DMS79 treated with DMSO at 0.1 percent for 48 hours (cell line): ENCODE results near the gene GAB3.

Experiments
- DNase-seq: peaks from one replicate; lab custom pipeline; 2025; lab: John Stamatoyannopoulos, UW

Gene GAB3, protein sequence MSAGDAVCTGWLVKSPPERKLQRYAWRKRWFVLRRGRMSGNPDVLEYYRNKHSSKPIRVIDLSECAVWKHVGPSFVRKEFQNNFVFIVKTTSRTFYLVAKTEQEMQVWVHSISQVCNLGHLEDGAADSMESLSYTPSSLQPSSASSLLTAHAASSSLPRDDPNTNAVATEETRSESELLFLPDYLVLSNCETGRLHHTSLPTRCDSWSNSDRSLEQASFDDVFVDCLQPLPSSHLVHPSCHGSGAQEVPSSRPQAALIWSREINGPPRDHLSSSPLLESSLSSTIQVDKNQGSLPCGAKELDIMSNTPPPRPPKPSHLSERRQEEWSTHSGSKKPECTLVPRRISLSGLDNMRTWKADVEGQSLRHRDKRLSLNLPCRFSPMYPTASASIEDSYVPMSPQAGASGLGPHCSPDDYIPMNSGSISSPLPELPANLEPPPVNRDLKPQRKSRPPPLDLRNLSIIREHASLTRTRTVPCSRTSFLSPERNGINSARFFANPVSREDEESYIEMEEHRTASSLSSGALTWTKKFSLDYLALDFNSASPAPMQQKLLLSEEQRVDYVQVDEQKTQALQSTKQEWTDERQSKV

DNA sequence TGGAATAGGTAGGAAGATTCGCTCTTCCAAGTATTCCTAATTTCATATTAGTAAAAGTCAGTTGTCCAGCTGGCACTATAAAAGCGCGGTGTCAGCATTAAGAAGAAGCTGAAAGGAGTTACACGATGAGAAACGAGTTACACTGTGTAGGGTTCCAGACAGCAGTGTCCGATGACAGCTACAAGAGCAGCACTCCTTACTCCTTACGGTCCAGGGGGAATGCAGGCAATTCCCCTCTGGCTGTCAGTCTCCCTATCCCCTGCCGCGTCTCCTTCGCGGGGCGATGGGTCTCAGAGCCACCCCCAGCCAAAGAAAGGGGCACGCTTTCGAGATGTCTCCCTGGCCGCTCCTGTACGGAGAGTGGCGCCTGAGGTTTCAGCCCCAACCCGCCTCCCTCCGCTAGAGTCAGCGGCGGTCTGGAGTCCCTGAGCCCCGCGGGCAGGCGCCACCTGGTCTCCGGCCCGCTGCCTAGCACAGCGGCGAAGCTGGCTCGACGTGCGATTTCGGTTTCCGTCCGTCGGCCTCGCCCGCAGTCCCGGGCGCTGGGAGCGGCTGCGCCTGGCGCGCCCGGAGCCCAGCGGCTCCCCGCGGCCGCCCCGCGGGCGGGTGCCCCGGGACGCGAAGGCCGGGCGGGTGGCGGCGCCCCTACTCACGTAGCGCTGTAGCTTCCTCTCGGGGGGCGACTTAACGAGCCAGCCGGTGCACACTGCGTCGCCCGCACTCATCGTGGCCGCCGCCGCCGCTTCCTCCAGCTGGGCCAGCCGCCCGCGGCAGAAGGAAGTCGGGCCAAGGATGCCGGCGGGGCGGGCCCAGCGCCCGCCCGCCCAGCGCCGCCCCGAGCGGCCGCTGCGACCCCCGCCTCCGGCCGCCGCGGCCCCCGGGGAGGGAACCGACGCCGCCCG, at the start of gene GAB3:
GAB3 (minus strand) TSS at position 777 of the 902 bp plus-strand sequence; CDS start at position 725, 52 bp downstream.
- peak; percentile 23 for DNase-seq

DNA sequence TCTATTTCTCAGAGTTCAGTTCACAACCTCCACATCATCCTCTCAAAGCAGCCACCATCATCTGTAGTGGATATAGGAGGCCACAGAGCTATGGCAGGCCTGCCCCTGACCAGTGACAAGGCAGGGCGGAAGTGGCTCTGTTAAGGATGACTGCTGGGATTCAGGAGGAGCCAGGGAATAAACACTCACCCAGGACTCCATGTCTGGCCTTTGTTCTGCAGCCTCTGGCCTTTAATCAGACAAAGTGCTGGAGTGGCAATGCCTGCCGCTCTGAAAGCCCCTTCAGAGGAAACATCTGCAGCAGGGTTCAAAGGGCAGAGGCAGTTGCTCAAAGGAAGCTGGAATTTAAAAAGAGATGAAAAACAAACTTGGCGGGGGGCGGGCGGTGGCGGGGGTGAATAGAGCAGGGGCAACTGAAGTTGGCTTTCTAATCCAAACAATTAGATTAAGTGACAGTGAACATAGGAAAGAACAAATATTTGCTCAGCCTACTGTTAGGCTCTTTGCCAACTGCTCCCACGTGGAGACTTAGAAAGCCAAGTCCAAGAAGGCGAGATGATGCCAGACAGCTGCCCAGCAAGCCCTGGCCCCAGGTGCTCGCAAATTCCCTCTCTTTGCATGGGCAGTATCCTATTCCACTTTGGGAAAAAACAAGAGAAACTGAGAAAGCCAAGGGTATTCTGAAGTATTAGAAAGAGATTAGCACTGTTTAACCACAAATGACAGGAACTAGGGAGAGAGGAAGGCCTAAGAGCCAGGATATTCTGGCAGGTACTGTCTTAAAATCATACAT, 48.9 kb upstream of the GAB3 start:
- peak; percentile 72 for DNase-seq

DNA sequence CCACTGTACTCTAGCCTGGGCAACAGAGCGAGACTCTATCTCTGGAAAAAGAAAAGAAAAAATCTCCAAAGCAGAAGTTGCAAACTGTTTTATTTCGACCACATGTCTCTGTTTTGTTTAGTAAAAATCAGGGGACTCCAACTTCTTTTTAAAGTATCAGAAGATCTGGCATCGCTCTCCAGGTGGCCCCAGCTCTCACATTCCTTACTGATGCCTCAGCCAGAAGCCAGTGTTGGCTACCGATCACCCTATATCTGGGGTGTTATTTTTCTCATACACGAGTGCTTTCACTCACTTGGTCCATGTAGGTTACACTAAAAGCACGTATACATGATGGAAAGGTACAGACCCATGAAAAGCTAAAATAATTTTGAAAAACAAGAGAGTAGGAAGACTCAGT, 46.1 kb upstream of the GAB3 start:
- DNase-seq: no peak

DNA sequence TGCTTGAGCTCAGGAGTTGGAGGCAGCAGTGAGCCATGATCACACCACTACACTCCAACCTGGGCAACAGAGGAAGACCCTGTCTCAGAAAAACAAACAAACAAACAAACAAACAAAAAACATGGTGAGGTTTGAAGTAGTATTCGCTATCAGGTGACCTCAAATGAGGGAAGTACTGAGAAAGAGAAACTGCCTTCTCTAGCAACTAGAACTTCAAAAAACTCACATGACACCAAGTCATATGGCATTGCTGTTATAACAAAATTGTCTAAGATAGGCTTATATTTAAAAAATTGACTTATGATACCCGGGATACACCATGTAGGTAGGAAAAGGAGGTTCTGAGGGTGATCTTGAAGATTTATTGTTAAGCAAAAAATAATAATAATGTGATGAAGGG, 44.1 kb upstream of the GAB3 start:
- DNase-seq: no peak

DNA sequence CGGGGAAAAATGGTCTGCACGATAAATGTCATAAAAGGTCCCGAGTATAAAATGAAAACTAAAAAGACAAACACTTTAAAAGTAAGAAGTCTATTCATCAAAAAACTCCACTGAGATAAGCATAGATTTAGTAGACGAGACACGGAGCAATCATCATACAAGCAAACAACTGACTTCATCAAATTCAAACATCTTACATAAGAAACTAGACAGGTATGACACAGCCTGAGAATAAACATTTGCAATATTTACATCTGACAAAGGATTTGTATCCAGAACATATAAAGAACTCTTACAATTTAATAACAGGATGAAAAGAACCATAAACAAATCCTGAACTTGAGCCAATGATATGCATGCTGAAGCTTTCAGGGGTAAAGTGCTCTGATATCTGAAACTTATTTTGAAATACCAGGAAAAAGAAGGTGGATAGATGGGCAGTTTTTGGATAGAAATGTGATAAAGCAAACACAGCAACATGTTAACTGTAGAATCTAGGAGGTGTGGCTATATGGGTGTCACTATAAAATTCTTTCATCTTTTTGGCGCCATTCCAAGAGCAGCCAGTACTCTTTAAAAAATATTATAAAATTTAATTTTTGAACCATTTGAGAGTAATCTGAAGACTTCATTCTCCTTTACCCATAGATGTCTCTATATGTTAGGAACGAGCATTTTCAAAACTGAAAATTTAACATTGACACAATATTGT, 42.4 kb upstream of the GAB3 start:
- DNase-seq: no peak

DNA sequence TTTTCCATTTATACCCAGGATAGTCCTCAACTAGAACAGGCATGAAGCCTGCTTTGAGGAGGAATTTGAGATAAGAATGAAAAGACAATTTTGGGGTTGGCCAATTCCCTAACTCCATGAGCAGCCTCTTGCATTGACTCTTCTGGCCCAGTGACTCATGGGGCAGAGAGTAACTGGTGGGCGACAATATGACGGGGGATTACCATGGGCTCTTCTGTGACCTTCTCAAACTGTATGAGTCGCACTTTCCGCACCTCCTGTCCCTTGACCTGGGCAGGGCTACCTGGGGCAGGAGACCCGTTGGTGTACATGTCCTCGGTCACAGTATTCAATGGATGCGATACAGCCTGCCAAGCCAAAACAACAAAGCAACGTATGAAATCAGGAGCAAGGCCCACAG, 41.1 kb upstream of the GAB3 start:
- no peak for DNase-seq

DNA sequence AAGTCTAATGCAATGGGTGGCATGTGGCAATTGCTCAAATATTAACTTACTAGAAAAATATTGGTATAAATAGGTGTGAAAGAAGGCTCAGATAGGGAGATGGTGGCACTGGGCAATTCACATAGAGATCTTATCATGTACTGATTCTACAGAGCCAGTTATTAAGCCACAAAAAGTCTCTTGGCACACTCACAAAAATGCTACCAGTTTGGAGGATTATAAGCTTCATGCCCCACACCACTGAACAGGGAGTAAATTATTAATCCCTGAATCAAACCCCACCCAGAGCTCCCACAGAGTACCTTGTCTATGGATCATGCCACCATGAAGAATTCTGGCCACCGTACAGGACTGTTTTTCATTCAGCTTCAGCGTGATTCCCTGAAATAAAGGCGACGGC, 40.6 kb upstream of the GAB3 start:
- DNase-seq: no peak

DNA sequence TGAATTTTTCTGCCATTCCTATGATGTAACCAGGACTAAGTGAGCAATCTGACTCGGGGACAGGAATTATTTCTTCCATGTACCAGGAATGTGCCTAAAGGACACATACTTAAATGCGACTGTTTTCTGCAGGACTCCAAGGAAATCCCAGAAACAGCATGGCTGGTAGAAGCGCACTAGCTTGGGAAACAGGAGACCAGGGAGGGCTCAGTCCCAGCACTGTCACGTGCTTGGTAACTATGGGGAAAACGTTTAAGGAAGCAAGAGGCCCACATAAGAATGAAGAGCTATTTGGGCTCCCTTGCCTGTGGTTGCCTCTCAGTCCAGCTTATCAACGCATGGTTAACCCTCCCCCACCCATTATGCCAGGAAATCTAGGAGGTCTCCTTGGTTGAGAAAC, 34.8 kb upstream of the GAB3 start:
- no peak for DNase-seq

DNA sequence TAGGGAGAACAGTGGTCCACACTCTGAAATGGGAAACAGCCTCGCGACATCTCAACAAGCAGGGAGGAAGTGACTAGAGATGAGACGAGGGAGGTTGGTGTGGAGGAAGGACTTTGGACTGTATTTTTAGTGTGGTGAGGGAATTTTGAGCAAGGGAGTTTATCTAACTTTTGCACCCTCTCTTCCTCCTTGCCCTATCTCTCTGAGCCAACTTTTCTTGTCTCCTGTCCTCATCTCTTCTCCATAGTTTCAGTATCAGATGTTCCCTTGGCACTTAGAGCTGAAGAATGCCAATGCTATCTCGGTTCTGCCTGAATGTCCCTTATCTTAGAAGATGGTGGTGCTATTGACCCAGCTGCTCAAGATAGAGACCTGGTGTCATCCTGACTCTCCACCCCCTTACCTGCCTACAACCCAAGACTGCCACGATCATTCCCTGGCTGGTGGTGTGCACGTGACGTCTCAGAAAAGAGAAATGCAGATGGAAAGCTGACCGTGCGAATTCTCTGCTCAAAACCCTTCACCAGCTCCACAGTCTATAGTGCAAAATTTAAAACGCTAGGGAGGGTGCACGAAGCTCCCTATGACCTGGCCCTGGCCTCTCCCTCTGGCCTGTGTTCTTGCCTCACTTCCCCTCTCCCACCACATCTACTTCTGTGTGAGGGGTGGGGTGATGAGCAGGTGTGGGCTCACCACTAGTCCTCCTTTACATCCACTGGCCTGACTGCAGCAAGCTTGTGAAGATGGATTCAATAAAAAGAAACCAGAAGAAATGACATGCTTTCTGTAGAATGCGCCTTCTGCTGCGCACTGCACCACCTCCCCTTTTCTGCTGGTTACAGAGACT, 33.5 kb upstream of the GAB3 start:
- DNase-seq: no peak

DNA sequence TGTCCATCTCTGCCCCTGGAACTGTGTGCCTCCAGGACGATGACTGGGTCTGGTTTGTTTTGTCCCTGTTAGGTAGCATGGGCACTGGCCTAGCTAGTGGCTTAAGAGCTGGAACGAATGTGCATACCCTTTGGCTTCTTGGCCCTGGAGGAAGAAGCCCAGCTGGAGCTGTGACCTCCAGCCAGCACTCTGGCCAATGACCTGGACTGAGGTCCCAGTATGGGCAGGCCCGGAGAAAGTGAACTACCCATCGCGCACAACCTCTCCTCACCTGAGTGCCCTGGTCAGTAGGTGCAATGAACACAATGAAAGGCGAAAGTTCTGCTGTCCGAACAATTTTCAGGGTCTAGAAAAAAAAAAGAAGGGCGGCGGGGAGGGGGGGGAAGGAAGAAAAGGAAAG, 30.1 kb upstream of the GAB3 start:
- no peak for DNase-seq

DNA sequence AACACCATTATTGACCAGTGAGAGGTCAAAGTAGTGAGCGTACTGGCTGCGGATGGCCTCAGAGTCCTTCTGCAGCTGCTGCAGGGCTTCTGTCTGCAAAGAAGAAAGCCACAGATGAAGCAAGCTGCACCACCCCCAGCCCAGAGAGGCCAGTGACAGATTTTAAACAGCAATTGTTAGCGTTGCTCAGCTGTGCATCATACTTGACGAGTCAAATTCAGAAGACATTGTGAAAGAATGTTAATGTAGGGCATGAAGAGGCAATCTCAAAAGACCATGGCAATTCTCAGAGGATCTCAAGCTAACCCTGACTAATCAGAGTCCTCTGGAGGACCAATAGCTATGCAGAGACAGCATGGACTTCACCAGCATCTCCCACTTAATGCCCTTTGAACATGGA, 28.4 kb upstream of the GAB3 start:
- no peak for DNase-seq

DNA sequence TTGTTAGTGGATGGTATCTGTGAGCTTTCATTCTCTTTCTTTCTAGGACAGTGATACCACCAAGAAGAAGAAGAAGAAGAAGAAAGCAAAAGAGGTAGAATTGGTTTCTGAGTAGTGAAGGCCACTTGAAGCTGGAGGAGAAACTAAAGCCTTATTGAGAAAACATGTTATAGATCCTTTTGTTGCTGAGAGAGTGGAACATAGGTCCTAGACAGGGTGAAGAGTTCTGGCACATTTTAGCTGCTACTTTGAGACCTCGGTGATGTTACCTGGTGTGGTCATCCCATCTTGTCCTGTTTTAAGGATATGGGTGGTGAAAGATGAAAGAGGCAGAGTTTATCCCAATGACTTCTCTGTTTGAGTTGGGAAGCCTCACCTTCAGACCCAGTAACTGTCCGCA, 25.9 kb upstream of the GAB3 start:
- DNase-seq: no peak

DNA sequence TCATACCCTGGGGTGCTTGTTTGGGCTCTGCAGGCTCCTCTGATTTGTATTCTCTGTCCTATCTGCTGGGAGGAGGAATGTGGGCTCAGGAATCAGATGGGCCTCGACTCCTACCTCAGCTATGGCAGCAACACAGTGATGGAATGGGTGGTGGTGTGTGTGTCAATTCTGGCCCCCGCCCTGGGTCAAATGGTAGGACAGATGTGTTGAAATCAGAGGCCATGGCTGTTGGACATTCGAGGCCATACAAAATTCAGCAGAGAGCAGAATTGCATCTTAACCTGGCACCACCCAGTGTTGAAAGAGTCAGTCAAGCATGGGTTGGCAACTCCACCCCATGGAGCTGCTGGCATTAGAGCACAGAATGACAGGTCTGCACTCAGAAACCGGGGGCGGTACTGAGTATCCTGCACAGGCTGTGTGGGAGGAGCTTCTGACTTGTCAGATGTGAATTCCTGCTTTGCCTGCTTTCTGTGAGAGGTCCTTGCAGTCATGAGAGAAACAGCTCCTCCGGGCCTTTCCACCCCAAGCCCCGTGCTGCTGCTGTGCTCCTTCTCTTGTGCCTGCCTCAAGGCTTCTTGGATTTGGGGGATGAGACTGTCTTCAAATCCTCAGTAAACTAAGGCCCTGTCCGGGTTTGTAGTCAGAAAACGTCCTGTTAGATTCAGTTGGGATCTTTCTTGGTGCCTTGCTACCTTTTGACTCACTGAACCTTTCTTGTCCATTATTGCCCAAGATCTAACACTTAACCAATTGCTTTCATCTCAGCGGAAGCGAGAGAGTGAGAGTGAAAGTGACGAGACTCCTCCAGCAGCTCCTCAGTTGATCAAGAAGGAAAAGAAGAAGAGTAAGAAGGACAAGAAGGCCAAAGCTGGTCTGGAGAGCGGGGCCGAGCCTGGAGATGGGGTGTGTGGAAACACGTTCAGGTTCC, 24.8 kb upstream of the GAB3 start:
- DNase-seq: no peak

DNA sequence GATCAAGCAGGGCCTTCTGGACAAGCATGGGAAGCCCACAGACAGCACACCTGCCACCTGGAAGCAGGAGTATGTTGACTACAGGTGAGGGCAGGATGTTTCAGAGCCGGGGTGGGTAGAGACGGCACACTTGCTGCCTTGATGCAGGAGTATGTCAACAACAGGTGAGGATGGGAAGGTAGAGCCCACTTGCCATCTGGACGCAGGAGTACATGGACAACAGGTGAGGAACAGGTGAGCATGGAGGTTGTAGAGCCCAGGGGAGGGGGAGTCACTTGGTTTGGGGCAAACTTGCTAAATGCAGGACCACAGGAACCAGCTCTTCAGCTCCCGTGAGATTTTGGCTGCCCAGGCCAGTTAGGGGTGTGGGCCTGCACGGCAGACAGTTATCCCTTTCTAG, 23.7 kb upstream of the GAB3 start:
- DNase-seq: no peak

DNA sequence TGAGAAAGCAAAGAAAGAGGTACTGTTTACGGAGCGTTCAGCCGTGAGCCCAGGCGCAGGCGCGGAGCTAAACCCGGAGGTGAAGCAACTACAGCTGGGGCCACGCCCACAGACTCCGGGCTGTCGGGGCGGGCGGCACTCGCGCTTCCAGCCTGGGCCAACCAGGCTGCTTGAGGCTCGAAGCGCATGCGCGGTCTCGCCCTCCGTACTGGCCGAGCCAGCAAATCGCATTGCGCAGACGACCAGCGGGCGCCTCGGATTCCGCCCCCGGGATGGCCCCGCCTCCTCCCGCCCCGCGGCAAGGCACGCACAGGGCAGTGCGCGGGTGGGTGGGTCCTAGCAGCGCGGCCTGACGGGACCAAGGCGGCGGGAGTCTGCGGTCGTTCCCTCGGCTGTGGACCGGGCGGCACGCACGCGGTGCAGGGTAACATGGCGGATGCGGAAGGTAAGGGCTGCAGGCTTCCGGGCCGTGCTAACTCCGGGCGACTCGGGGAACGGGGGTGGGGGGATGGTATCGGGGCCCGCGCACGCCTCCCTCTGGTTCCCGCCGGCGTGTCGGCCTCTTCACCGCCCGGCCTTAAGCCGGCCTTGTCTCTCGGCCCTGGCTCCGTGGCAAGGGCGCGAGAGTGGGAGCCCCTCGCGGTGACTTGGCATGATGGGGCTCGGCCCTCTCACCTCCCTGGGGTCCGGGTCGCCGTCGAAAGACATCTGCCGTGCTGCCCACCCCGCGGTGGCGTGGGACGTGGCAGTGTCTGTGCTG, 11.8 kb upstream of the GAB3 start, which contains the start of gene DKC1:
DKC1 (plus strand) TSS at position 328 of the 760 bp plus-strand sequence; CDS start at position 430, 102 bp downstream.
- DNase-seq: peak; percentile 72

DNA sequence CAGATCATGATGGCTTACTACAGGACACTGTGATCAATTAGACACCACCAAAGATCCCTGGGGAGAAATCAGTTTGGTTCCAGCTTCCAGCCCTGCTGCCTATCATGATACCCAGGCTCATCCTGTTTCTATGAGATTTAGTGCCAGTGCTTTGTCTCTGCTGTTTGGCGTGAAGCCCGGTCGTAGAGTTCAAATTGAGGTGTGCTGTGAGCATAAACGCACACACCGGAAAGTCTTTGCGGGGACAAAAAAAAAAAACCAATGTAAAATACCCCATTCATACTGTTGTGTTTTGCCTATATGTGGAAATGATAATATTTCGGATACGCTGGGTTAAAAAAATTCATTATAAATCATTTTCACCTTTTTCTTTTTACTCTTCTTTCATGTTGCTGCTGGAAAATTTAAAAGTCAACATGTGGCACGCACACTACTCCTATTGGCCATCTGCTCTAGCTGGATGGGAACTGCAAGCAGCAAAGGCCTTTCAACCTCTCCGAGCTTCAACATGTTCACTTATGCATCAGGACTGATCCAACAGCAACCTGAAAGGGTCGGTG, 11.2 kb upstream of the GAB3 start:
- DNase-seq: peak; percentile 34

DNA sequence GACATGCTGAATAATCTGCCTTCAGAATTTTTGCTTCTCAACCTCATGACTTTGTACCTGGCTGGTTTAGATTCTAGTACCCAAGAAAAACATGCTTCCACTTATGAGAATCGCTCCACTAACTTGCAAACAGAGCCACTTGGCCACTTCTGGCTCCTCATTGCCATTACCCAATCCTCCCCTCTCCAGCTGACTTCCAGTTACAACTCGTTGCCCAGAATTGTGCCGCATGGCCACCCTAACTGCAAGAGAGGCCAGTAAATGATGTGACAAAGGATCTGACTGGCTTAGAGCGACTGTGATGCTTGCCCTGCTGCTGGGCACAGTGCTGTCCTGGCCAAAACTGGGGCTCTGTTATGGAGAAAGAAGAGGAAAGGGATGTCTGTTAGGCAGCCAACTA, 7.8 kb upstream of the GAB3 start:
- DNase-seq: no peak

DNA sequence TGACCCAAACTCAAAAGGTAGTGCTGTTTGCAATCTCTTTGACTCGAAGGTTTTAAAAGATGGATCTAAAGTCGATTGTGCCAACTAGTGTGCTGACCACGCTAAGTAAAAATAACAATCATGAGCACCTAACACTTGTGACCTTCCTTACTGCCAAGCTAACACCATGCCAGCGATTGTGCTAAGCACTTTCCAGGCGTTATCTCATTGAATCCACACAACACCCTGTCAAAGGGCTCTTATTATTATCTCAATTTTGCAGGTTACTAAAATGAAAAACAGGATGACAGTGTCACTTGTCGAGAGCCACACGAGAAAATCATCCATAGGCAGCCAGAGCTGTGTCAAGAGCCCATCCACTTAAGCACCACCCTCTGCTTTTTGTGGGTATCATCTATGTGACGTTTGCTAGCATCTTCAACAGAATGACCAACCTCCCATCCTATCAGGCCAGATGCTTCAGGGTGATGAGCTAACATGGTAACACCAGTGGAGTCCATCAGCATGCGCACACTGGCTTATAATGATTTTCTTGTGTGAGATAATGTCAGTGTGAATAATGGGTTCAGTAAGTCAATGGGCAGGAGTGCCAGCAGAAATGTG, 893 bp upstream of the GAB3 start:
- no peak for DNase-seq
